Brain pericyte (primary cell): ENCODE results near the gene FBXO39.
"Not testable (repeated sequence)": the region's sequence is repeated elsewhere in the genome, so short reads cannot be mapped to it uniquely, and the experiment has no call there.

ENCODE experiments used
- DNase-seq: peaks from one replicate; pipeline ENCODE4 v3.0.0-alpha.2; 2012; ENCODE audit warnings: low read depth, low spot score

Gene FBXO39

DNA sequence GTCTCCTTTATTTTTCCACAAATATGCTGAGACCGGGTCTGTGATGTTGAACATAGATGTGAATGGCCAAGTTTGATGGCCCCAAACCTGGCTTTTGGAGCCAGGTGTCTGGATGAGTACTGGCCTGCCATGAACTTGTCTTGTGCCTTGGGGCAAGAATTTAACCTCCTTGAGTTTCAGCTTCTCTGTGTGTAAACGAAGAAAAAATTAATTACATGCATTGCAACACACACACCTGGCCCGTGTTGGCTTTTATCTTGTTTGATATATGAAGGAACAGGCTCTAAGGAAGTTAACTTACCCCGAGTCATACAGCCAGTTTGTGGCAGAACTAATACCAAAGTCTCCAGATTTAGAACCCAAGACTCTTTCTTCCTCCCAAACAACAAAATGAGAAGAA is 13.1 kb downstream of the FBXO39 start:
- no peak for DNase-seq

DNA sequence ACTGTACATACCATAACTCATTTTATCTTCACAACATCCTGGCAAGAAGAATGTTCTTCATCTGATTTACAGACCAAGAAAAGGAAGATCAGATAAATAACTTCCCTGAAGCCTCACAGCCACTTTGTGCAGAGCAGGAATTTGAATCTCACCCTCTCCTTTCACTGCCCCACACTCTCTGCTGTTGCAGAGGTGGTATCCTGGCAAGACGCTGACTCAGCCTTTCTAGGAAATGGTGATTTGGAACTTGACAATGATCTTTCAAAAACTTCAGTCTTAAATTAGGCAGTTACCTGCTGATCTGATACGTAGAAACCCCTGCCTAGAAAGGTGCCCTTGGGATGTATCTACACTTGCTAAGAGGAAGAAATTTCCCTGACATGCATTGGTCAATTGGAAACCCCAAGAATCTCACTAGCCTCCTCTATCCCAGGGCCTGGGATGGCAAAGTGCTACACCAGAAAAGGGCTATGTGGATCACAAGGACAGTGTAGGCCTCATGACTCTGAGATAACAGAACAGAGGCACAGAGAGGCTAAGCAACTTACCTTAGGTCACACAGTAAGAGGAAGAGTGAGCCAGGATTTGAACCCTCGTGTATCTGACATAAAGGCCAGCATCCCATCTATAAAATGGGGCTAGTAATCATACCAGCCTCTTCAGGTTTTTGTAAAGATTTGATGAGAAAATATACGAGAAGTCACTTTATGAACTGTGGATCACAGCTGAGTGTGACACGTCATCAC is 17.9 kb downstream of the FBXO39 start:
- no peak for DNase-seq

DNA sequence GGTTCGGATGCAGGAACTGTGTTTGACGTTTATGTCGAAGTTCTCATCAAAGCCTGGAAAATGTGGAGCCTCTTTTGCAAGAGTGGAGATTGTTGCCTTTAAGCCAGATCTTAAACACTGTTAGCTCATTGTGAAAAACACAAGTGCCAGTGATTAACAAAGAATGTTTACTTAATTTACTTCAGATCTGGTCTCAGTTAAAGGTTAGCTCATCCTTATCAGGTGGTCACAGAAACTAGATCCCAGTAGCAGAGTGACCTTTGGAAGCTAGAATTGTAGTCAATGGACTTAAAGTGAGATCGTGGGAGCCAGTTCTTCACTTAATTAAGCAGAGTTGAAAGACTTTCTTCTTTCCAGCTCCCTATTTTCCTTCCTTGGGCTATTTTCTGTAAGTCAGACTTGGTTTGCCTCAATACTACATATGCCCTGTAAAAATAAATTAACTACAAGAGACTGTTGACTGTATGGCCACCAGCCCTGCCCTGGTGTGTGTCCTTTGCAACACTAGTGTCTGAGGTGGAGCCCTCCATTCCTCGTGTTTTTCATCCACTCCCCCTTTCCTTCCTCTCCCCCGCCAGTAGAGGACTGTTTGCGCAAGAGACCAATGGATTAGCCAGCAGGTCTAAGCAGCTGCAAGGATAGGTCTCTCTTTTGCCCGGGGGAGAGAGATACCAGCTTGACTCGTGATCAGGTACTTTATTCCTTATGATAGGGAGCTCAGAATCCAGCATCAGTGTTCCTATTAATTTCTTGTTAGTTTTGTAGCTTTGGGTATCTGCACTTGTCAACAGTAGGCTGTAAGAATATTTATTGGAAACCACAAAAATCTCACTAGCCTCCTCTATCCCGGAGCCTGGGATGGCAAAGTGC is 20.2 kb downstream of the FBXO39 start:
- no peak for DNase-seq

DNA sequence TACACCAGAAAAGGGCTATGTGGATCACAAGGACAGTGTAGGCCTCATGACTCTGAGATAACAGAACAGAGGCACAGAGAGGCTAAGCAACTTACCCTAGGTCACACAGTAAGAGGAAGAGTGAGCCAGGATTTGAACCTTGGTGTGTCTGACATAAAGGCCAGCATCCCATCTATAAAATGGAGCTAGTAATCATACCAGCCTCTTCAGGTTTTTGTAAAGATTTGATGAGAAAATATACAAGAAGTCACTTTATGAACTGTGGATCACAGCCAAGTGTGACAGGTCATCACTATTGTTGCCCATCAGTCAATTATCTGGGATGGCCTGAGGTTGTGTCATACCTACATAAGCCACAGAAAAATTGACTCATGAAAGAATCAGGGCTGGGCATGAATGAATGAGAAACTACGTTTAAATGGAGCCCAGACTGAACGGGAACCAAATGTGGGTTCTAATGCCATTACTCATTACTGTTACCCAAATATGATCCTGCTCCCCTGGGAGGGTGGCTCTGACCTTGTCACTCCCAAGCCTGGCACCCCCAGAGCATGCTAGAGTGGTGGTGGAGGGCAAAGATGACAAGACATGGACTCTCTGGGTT is 21.0 kb downstream of the FBXO39 start:
- DNase-seq = no peak

DNA sequence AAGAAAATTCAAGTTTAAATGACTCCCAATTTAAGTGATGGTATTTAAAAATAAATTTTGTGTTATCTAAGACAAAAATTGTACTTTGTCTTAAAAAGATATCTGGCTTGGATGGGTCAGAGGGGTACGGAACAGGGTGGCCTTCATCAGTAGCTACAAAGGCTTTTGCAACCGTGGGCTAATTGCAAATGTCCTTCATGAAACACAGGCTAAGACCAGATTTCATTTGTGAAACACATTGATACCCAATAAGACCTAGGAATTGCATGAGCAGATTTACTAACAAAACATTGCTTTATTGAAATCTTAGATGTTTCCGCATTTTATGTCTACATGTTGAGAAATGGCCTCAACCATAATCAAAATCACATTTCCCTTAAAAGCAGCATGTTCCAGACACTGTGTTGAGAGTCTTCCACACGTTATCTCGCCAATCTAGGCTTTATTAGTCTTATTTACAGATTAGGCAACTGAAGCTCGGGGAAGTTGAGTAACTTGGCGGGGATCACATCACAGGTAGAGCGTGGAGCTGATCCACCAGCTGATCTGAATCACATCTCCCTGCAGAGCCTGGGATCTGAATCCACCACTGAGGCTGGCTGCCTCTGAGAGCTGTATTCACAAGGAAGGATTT is 21.8 kb downstream of the FBXO39 start:
- no peak for DNase-seq

DNA sequence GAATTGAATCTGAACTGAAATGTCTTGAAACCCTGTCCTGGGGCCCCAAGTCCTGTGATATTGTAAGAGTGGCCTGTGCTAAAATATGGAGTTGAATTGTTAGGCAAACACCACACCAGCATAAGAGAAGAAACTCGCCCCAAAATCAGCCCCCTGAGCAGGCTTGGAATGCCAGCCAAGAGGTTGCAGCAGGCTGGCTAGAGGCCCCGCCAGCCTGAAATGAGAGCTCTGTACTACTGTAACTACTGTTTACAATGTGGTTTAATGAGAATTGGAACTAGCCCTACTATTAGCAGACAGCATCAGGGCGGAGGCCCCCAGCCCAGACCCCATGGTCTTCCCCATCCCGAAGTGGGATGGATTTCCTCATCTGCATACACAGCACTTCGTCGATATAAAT is 23.7 kb downstream of the FBXO39 start:
- DNase-seq = no peak

DNA sequence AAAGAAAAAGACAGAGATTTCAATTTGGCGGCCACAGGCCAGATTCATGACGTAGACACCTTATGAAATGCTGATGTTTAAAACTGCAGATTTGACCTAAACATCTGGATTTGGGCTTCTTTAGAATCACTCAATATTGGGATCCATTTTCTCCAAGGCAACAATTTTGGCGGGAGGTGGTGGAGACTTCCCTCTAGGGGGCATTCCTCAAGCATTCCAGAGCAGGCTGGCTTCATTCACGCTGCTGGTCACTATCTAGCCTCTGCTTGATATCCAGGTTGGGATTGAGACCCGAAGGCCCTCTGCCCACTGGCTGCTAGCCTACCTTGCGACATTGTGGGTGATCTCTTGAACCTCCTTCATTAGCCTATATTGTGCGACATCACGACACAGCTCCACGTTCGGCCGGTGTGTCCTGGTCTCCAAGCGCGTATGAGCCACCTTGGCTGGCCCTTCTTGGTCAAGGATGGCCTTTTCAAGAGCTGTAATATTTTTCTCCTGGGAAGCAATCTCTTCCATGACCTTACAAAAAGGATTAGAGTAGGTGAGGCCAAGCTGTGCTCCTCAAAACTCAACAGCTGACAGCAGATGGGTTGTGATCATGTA is 24.5 kb downstream of the FBXO39 start:
- DNase-seq = no peak

DNA sequence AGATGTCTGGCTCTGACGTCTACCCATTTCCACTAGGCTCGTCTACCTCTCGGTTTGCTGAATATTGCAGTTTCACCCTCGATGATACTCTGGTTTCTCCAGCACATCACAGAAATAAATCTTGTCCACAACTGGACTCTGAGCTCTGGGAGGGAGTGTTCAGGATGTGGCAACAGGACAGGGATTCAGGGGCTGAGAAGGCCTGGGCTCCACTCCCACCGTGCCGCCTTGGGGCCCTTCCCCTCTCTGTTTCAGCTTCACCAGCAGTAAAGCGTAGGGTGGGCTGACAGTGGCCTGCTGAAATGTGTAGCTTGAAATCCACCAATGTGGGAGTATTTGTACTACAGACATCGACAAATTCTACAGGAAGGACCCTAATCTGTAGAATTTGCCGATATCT is 35.5 kb downstream of the FBXO39 start:
- no peak for DNase-seq

DNA sequence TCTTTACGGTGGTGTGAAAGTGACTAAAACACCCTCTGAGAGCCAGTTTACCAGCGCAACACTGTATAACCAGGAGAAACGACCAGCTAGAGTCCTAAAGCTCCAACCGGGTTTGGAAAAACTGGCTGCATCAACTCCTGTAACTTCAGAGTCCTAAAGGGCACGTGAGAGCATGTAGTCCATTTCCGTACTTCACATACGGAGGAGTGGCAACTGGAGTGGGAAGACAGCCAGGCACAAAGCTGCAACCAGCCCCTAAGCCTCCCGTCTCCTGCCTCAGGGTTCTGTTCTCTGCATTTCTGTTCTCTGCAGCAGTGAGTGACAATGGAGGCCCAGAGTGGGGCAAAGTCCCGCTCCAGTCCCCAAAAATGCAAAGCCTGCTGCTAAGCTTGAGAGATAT is 36.3 kb downstream of the FBXO39 start:
- no peak for DNase-seq

DNA sequence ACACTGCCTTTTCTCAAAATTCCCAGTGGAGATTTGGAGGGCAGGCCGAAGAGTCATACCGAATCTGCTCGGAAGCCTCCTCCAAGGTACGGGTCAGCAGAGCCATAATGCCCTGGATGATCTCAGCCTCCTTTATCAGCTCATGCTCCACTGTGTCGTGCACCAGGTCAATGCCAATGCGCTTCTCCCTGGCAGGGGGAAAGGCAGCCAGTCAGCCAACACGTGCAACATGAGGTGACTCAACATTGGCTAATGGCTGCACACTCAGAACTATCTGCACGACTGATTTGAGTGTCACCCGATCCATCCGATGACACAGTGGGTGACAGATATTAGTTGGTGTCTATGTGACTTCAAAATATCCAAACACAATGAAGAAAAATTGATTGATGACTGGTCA is 39.8 kb downstream of the FBXO39 start:
- DNase-seq = no peak

DNA sequence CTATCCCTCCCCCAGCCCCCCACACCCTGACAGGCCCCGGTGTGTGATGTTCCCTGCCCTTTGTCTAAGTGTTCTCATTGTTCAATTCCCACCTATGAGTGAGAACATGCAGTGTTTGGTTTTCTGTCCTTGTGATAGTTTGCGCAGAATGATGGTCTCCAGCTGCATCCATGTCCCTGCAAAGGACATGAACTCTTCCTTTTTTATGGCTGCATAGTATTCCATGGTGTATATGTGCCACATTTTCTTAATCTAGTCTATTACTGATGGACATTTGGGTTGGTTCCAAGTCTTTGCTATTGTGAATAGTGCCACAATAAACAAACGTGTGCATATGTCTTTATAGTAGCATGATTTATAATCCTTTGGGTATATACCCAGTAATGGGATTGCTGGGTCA is 40.4 kb downstream of the FBXO39 start:
- DNase-seq = not testable (repeated sequence)

DNA sequence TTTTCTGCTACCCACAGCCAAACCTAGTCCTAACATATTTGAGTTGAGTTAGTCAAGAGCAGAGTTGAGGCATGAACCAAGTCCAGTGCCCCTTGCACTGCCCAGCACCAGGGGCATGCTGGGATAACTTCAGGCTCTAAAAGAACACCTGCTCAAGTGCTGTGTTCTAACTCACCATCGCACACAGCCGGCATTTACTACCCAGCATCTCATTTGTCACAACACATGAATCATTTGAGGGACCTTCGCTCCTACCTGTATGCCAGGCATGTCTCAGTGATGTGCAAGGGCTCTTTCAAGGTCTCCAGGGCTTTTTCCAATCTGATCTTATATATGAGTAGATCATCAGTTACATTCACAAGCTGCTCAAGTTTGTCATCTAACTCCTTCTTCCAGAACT is 42.9 kb downstream of the FBXO39 start:
- no peak for DNase-seq

DNA sequence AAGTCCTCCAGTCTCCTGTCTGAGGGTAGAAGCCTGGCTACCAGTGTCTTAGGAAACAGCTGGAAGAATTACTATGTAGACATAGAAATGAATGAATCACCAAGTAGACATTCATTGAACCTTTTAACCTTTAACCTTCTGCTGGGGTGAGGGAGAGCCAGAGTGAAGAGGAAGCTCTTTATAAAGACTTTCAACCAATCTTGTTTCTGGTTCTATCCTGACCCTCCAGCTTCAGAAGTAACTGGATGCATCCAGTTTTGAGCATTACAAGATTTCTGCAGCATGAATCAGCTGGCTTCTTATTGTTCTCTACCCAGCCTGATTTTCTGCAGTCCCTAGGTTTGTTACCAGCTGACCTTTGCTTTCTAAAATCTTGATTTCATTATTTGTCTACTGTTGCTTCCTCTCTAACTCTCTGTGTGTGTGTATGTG is 47.0 kb downstream of the FBXO39 start:
- no peak for DNase-seq

DNA sequence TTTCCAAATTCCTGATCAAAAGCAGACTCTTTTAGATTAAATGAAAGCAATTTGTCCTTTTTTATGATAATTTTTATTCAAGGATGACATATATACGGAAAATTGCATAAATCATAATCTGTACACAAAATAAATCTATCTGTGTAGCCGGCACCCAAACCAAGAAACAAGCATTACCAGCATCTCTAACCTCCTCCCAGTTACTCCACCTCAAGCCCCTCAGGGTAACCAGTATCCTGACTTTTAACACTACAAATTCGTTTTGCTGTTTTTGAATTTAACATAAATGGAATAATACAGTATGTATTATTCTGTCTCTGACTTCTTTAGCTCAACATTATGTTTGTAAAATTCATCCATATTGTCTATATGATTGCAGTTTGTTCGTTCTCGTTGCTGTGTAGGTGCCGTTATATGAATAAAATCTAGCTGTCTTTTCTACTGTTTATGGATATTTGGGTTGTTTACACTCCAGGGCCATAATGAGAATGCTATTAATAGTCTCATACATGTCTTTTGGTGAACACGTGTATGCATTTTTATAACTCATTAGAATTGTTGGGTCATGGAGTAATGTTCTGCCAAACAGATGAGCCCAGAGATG is 54.5 kb downstream of the FBXO39 start:
- no peak for DNase-seq

DNA sequence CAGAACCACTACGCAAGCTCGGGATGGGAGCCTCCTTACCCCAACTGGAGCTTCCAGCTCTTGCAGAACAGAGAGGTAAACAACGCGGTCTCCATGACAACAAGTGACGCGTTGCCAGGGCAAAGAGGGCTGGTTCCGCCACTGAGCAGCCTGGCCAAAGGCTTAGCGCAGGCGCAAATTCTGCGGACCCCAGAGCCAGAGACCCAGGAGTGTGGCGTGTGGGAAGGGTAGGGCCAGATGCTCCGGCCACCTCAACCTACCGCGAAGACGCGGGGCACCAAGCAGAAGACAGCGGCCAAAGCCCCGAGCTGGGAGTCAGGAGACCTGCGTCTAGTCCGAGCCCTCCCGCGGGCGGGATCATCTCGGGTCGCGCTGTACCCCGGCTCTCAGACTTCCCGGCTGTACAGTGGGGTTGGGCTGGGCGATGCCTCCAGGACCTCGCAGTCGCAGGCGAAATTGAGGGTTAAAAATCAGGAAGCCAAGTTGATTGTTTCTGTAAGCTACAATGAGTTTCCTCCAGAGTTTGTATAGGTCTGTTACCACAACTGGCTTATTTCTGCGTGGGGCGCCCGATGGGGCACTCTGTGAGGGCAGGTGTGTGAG is 55.7 kb downstream of the FBXO39 start, which contains the start of gene TEKT1:
TSS of gene TEKT1 (minus strand) at position 69 of the 603 bp plus-strand sequence. CDS start 1,353 bp downstream, outside the sequence.
- no peak for DNase-seq
